Stimulated activated CD8-positive, alpha-beta memory T cell treated with anti-CD3 and anti-CD28 coated beads, Interleukin-7, amount 100 ng/mL, for 24 hours (primary cell): ENCODE results near the gene KCNC4.

Experiments used
- DNase-seq: peaks from one replicate; pipeline ENCODE4 v3.0.0-alpha.2; 2020; ENCODE audit warnings: low read depth

The KCNC4 gene

DNA sequence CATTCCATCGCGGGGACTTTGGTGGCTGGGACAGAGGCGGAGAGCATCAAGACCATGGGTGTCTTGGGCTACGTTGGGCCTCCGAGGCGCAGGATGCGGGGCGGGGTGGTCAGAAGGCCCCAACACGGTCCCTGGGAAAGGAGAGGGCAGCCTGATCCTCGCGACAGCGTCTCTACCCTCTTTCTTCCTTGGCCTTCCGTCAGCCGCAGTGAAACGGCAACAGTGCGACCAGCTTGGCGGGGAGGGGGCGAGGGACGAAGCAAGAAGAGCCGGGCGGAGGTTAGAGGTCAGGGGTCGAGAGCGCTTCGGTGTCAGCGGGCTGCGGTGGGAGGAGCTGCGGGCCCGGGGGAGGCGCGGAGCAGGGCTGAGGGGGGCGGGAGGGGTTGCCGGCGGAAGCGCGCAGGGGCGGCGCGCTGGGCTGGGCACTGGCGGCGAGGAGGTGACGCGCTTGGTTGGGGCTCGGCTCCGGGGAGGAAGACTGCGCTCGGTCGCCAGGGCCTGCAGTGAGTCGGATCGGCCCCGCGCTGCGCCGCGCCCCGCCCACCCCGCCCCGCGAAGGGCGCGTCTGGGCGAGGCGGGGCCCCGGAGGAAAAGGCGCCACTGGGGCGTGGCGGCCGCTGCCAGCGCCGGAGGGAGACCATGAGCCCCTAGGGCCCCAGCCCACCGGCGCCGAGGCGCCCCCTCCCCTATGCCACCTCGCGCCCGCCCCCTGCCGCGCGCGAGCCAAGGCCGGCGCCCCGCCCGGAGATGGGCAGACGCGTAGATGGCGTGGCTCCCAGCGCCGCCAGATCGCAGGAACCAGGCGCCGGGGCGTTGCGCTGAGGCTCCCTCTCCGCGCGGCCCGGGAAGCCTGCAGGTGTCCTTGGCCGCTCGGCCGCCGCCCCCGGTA lies at the start of gene KCNC4:
Gene KCNC4 (plus strand): TSS at position 600 of the 889 bp plus-strand sequence. CDS start 1,186 bp downstream, outside the sequence.
- peak; percentile 69 for DNase-seq

DNA sequence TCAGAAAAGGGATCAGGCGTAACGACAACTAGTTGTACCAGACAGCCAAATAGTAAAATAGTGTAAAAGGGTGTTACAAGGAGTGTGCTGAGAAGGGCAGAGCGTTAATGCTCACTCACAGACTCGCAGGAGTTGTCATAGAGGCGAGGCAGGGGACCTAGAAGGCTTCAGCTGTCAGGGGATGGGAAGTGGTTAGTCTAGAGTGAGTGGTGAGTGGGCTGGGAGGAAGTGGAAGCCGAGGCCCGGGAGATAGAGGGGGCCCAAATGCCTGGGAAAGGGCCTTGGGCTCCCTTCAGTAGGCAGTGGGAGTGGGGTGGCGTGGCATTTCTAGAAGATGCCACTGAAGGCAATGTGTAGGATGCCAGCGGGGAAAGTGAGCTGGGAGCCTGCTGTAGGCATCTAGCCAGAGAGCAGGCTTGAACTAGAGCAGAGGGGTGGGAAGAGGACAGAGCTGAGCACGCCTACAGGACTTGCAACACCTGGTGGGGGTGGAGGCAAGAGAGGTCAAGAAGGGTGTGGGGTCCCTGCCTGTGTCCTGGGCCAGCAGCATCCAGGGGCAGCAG lies 49.5 kb upstream of the KCNC4 start:
- DNase-seq, result no peak

DNA sequence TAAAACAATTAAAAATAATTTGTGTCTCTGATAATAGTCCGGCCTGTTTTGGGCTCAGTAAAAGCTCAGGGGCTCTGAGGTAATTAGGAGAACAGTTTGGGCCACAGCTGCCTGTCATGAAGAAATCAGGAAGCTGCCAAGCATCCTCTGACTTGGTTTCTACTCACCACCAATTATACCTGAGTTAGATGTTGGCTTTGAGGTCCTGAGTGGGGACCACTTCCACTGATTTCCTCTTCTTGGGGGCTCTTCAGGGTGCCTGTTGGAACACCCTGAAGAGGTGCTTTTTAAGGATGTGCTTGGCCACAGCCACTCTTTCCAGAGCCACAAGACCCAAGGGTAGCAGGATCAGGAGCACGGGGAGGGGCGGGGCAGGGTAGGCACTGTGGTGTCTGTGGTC lies 48.9 kb upstream of the KCNC4 start:
- DNase-seq, result no peak

DNA sequence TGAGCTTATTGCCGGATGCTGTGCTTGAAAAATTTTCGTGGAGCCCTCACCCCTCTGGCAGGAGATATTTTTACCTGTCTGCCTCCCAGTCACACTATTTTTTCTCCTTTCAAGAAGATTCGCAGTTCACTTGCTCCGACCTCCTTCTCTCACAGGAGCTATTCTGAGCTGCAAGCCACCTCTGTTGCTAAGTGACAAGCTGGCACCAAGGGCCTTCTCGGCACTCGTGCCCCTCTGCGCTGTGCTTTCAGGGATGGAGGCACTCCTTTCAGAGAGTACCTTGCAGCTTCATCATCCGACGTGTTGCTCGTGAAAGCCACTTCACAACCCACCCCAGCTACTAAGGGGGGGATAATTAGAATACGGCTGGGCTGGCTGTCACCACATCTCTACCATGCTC lies 48.3 kb upstream of the KCNC4 start:
- no peak for DNase-seq

DNA sequence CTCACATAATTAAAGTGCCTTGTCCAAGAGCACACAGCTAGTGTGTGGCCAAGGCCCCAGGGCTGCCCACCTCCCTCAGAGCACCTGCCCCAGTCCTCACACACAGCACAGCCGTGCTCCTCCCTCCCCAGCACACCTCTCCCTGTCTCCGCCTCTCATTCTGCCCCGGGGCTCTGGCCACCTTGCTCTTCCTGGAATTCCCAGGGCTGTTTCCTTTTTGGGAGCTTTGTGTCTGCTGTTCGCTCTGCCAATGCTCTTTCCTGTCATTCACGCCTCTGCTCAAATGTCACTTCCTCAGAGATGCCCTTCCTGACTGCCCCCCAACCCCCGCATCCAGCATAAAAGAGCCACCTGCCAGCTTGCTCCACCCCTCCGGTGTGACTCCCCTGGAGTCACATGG lies 46.5 kb upstream of the KCNC4 start:
- DNase-seq, result no peak

DNA sequence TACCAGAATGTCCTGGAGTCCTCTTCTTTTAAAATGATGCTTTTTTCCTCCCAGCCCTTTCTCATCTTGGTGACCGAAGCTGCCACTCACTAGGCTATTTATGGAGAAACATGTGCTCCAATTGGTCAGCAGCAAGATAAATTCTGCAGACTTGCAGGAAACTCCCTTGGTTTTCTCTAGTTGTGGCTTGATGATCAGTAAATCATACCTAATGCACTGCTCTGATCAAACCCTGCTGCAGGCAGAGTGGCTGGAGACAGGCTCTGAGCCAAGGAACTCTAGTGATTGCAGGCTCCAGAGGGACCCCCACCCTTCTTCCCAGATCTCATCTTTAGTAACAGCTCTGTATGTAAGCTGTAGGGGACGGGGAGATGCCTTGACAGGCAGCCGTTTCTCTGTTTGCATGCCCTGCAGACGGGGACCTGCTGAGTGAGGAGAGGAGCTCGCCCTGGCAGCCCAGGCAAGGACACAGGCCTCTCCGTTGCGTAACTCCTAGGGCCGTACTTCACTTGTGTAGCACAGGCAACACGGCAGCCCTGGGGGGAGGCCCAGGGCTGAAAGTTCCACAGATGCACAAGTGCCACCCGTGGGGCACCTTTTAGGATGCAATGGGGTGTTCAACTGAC lies 45.3 kb upstream of the KCNC4 start:
- no peak for DNase-seq

DNA sequence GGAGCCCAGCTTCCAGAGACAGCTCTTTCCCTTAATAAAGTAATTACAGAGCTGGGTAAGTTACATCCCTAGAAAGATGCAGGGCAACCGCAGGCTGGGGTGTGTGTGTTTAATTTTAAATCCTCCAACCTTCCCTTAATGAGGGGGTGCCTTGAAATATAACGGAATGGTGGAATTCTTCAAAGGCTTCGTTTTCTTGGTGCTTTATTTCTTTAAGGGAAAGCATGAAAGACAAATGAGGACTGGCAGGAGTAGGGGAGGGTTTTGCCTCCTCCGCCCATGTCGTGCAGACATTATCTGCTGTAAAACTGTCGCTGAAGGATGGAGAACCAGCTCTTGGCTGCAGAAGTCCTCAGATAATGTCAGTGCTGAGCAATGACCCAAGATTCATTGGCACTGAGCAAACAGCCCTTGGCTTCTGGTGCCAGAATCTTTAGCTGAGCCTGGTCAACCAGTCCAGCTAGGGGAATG lies 44.3 kb upstream of the KCNC4 start:
- DNase-seq, result no peak

DNA sequence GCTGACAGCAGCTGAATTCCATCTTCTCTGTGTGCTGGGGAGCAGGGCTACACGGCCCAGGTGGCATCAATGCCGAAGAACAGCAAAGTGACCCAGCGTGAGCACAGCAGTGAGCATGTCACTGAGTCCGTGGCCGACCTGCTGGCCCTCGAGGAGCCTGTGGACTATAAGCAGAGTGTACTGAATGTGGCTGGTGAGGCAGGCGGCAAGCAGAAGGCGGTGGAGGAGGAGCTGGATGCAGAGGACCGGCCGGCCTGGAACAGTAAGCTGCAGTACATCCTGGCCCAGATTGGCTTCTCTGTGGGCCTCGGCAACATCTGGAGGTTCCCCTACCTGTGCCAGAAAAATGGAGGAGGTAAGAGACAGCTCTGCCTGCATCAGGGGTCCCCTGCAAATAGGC lies 43.3 kb upstream of the KCNC4 start:
- DNase-seq, result no peak

DNA sequence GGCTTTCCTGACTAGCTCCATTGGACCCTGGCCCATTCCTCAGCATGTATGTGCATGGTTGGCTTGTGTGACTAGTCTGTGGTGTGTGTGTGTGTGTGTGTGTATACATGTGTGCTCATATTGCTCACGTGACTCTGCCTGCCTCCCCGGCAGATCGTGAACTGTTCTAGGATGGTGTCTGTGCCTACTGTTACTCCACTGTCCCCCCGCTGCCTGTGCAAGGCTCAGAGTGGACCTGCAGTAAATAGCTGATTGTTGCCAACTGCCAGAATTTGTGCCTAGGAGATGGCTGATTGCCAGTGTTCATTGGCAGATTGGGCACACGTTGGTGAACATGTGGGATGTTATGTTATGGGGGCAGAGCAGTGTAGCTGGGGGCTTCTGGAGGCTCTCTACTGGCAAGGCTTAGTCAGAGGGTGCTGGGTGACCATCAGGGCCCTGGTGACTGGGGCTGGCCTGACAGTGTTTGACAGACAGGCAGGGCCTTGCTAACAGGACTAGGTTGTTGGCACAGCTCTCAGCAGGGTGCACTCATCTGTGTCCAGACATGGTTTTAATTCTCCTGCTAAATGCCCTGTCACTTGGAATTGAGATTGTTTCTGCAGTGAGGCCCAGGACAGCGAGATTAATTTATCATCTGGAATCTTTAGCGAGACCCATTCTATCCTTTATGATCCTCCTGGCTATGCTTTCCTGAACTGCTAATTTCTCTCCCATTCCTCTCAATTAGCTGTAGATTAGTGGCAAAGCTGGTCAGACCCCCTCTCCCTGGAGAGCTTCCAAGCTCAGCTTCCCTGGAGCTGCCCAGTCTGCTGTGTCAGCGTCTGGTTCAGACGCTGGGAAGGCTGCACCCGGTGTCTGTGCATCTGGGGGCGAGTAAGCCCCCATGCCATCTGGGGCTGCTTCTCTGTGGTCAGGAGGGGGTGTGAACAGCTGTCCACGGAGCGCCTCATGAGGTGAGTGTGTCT lies 39.1 kb upstream of the KCNC4 start:
- no peak for DNase-seq

DNA sequence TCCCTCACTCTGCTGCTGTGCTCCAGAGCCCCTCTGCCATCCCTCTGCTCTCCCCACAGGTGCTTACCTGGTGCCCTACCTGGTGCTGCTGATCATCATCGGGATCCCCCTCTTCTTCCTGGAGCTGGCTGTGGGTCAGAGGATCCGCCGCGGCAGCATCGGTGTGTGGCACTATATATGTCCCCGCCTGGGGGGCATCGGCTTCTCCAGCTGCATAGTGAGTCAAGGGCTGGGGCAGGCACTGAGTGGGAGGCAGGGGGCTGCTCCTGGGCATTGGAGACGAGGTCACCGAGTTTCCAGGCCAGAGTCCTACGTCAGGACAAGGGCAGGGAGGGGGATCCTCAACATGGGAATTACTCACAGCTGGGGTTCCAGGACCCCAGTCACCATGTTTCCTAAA lies 38.1 kb upstream of the KCNC4 start:
- no peak for DNase-seq

DNA sequence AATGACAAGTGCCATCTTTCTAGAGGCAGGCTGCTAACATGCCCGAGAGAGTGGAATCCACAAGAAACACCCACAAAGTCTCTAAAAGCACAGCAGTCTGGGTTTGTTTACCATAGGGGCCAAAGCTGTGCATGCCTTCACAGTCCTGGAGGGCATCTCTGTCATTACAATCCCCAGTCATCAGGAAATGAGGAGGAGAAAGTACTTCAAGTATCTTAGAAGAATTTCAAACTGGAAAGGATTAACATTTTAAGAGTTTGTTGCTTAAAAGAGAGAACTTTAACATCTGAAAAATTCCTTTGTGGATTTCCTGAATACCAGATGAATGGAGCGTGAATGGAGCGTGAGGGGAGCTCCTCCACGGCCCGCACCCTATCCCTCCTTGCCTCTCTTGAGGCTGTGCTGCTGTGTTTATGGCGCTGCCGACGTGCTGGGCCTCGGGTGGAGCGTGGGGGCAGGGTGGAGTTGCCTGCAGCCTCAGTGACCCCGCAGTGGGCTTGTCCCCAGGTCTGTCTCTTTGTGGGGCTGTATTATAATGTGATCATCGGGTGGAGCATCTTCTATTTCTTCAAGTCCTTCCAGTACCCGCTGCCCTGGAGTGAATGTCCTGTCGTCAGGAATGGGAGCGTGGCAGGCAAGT lies 36.5 kb upstream of the KCNC4 start:
- no peak for DNase-seq

DNA sequence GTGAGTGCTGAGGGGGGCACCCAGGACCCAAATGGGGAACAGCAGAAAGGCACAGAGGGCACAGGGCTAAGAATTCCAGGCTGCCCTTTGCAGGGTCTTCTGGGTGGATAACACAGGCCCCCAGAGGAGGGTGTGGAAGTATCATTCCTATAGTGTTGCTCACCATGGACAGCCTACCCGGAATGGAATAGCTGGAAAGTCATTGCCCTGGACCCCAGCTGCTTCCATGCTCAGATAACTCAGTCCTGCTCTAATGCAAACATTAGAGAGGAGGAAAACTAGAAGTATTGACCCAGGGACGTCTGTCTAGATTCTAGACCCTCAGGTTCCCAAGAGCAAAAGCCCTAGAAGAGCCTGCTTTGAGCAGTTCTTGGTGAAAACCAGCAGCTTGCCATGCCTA lies 35.2 kb upstream of the KCNC4 start:
- no peak for DNase-seq

DNA sequence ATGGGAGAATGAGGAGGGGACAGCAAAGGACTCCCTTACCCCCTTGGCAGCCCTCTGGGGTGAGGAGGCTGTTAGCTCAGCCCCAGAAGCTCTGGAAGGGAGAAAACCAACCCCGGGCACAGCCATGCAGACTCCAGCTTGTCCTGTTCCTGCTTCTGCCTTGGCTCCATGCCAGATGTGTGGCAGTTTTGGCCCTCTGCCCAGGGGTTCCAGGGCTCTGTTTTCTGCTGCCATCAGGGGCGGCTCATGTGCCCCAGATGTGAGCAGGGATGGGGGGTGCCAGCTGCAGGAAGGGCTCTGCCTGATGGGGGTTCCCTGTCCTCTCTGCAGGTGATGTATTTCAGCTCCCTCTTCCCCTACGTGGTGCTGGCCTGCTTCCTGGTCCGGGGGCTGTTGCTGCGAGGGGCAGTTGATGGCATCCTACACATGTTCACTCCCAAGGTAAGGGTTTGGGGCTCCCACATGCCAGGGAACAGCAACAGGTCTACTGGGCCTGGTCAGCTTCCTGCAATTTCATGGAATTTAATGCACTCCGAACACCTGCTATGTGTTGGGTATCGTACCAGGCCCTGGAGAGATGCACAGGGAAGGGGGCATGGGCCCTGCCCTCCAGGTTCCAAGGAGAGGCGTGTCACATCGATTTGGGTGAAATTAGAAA lies 33.7 kb upstream of the KCNC4 start:
- no peak for DNase-seq

DNA sequence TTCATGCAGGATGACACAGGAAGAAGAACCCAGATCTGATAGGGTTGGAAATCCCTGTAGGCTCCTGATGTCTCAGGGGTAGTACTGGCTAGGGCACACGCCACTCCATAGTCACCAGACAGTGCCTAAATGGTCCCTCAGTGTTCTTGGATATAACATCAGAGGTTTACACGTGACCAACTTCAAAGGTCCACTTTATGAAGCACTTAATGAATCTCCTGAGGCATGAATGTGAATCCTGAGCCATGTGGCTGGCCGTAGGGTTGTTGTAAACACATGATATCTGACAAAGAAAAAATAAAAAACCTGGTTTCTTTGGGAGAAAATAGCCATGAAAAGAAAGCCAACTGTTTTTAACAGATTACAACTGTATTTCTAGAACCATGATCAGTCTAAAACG lies 32.3 kb upstream of the KCNC4 start:
- no peak for DNase-seq

DNA sequence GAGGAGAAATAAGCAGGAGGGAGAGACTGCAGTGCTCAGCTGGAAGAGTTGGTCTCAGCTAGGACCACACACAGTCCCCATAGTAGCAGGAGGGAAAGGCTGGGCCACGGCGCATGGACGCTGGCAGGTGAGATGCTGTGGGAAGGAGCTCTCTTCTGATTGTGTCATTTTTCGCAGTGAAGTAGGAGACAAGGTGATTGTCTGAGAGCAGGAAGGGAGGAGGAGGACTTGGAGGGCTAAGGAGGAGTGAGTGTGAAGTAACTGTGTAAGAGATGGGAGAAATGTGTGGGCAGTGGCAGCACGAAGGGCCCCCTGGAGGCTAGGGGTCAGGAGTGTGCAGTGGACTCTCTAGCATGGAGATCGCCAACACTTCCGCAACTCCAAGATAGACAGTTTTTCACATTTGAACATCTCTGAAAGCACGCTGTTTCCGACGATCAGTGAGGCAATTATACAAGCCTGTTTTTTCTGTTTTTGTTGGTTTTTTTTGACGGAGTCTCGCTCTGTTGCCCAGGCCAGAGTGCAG lies 26.4 kb upstream of the KCNC4 start:
- DNase-seq, result no peak

DNA sequence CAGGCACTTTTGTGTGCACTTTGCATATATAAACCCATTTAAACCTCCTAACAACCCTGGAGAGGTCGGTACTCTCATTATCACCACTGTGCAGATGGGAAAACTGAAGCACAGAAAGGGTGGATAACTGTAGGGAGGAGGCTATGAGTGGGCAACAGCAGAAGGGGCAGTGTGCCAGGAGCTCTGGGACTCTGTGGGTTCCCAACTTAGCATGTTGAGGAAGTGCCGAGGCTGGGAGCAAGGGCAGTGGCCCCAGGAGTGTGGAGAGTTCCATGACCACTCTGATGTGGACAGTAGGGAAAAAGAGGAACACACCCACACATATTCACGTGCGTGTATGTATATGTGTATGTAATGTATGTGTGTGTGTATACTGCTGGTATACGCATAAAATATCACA lies 25.7 kb upstream of the KCNC4 start:
- no peak for DNase-seq

DNA sequence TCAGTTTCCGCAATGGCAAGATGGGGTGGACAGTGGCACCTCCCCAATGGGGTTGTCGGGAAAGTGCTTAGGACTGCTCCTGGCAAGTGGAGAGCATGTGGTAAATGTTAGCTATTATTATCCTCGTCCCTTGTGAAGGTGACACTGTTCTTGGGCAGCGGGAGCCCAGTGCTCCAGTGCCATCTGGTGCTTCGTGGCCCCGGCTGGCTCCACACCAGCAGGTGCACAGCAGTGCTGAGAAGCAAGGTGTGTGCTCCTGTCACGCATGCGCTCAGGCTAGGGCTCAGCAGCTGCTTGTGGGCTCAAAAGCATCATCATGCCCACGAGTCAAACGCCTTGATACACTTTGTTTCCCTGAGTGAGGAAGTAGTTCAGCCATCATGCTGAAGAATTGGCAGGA lies 24.9 kb upstream of the KCNC4 start:
- DNase-seq, result no peak

DNA sequence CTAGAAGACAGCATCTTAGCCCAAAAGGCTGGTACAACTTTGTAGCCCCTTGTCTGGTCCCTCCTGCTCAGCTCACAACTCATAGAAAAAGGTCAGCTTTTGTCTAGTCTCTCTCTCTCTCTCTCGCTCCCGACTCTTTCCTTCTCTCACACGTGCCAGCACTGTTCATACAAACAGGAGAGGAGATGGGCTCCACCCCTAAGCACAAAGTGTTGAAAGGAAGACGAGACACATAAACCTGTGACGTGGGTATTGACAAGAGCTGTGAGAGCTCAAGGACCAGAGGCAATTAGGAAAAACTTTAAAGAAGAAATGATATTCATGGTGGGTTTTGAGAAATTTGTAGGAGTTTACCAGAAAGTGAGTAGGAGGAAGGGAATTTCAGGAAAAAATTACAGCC lies 23.6 kb upstream of the KCNC4 start:
- DNase-seq, result no peak

DNA sequence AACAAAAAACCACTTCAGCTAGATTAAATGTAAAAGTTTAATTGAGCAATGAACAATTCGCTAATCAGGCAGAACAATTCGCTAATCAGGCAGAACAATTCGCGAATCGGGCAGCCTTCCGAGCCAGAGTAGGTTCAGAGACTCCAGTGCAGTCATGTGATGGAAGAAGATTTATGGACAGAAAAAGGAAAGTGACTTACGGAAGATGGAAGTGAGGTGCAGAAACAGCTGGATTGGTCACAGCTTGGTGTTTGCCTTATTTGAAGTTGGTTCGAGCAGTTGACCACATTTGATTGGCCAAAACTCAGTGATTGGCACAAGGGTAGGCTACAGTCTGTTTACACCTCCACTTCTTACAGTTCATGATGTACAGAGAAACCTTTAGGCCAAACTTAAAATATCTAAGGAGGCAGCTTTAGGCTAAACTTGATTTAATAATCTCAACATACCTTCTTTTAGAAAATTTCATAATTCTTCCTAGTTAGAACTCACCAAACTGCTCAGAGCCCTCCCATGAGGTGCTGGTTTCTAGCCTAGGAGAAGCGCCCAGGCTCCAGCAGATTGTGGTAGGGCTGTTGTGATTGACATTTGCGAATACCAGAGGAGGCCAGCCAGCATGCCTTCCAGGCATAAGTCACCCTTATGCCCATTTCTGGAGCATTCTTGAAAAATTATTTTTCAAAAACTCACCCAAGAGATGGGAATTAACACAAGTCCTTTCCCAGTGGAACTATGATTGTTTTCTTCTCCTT lies 22.8 kb upstream of the KCNC4 start:
- DNase-seq, result no peak

DNA sequence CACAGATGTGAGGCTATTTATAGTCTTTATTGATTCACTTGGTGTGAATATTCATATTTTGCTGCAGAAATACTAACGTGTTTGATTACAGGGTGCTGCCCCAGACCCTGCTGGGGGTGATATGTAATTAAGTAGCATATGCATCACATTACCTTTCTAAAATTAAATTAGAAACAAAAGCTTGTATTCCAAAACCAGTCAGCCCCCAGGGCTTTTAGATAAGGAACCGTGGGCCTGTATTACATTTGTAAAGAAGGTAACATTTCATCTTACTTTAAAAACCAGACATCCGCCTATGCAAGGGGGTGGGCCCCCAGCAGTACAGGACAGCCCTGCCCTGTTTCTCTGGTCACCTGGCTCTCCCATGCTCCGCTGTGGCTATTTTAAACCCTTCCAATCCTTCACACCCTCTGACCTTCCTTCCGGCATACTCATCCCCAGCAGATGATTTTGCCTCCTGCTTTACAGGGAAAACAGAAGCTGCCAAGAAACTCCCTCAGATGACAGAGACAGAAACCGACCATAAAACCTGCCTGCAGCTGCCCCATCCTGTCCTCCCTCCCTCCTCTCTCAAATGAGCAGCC lies 22.0 kb upstream of the KCNC4 start:
- no peak for DNase-seq
